GM21619 (cell line): Measurements from ENCODE around the gene RNASE1.
"Not testable (repeated sequence)": the region's sequence is repeated elsewhere in the genome, so short reads cannot be mapped to it uniquely, and the experiment has no call there.

Source experiments
- ATAC-seq: cut with Tn5 transposase; IDR thresholded peaks from one replicate; pipeline ENCODE4 v1.9.1; 2021; ENCODE audit not compliant: unreplicated experiment

RNASE1 gene

GRCh38 chr14:20802341-20803084, at the start of gene RNASE1:
Gene RNASE1, minus strand, starts transcription at chr14:20802844. Its CDS starts 776 bp downstream, at chr14:20802068.
- ATAC-seq, result no peak

DNA sequence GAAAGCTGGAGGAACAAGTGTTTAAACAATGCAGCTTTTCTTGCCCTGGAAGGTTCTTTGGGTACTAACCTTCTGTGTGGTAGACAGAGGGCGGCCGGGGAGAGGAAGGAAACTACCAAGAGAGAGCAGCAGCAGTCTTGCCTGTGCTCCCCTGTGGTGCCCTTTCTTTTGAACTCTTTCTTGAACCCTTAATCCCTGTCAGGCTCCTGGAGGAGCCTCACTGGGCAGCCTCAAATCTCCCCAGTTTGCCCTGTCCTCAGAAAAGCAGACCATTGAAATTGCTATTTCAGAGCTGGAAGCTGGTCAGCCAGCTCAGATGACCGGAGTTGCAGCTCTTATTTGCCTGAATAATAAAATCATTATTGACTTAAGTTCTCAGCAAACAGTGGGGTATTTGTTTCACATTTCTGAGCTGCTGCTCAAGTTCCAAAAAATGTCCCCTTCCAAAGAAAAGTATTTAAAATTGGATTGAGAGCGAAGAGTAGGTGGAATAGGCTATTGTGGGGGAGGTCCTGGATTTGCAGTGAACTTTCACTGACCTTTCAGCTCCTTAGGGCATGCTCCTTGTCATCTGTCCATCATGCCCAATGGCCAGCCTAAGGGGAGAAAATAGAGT, 46.4 kb upstream of the RNASE1 start:
- no peak for ATAC-seq

- no peak for ATAC-seq
Measured at GRCh38 chr14:20848316-20848954, 45.8 kb upstream of the RNASE1 start.

GRCh38 chr14:20846560-20846959, 43.9 kb upstream of the RNASE1 start:
- ATAC-seq, result no peak

DNA sequence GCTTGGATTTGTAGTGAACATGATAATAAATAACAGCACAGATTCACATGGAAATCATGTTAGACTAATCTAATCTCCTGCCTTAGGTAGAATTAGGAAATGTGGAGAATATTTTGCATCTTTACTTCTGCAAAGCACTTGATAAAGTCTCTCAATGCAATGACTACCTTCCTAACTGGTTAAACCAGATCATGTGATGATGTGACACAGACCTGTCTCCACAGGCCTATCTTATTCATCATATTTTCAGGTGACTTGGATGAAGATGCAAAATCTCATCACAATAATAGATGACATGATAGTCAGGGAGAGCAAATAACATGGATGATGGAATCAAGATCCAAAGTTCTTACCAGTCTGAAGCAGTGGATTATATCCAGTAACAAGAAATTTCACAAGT, 38.5 kb upstream of the RNASE1 start:
- ATAC-seq, result no peak

DNA sequence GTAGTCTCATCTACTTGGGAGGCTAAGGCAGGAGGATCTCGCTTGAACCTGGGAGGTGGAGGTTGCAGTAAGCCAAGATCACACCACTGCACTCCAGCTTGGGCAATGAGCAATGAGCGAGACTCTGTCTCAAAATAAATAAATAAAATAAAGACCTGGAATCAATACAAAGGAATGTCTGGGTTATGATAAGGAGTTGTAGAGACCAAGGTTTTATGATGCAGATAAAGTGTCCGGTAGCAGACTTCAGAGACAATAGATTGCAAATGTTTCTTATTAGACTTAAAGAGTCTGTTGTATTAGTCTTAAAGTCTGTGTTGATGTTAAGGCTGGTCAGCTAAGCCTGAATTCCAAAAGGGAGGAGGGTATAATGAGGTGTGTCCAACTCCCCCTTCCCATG, 35.2 kb upstream of the RNASE1 start:
- ATAC-seq, result no peak

GRCh38 chr14:20836668-20837338, 34.2 kb upstream of the RNASE1 start:
- ATAC-seq, result no peak

- ATAC-seq, result no peak
Measured at GRCh38 chr14:20834899-20835298, 32.3 kb upstream of the RNASE1 start.

DNA sequence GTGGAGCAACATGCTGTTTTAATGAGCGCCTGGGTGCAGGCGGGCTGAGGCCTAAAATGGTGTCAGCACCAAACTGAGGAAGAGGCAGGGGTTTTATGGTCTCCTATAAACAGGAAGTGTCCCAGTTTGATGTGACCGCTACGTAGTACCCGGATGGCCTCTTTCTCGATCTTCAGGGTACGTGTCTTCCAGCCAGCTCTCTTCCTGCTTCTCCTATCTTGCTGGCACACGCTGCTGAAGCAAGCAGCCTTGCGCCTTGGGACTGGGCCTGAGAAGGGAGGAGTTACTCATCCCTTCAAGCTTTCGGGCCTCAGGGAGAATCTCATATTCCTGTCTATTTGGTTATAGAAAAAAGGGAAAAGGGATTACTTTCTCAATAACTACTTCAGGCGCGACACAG, 28.2 kb upstream of the RNASE1 start:
- ATAC-seq, result no peak

DNA sequence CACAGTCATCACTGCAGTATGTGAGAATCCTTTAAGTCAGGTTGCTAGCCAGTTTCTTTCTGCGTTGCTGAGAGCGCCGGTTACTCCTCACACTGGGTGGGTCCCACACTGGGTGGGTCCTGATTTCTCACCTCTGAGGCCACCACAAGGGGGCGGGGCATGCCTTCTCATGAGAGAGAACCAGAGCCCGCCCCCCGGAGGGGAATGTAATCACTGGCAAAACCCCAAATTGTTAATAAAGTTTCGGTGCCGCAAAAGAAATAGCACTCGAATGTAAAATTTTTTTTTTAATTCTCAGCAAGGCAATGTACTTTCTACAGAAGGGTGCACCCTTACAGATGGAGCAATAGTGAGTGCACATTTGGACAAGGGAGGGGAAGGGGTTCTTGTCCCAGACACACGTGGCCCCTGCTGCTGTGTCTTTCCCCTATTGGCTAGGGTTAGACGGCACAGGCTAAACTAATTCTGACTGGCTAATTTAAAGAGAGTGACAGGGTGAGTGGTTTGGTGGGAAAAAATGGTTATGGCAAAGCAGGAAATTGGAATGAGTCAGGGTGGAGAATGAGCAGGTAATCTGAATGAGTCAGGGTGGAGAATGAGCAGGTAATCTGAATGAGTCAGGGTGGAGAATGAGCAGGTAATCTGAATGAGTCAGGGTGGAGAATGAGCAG, 25.5 kb upstream of the RNASE1 start:
- not testable (repeated sequence) for ATAC-seq

GRCh38 chr14:20827326-20827725, 24.7 kb upstream of the RNASE1 start:
- ATAC-seq, result no peak

DNA sequence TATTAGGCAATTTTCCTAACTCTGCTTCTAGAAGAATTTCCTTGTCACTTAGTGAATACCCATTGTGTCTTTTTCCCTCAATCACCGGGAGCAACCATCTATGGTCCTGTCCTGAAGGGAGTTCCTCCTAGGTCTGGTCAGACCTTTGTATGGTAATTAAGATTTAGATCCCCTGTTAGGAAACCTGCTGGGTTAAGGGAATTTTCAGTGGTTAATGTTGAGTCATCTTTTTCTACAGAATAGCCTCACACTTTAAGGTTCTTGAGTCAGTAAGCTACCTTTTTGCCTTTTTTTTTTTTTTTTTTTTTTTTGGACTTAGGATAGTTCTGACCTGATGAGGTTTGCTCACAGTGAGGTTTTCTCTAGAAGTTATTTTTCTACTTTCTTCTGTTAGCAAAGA, 24.0 kb upstream of the RNASE1 start:
- not testable (repeated sequence) for ATAC-seq

DNA sequence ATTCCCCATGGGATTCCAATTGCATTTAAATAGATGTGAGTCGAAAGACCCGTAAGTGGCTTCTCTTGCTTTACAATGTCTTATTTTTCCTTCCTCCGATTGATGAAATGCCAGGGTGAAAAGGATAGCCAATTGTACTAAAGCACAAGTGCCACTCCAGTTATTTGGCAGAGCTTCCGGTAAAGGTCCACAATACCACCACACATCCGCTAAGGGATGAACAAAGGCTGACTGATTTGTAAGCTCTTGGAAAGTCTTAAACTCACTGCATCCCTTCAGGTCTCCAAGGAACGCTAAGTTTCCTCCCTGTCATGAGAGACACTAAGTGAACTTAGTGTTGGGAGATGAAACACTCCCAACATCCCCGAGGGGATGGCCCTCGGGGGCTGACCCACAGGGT, 21.2 kb upstream of the RNASE1 start:
- ATAC-seq, result no peak

DNA sequence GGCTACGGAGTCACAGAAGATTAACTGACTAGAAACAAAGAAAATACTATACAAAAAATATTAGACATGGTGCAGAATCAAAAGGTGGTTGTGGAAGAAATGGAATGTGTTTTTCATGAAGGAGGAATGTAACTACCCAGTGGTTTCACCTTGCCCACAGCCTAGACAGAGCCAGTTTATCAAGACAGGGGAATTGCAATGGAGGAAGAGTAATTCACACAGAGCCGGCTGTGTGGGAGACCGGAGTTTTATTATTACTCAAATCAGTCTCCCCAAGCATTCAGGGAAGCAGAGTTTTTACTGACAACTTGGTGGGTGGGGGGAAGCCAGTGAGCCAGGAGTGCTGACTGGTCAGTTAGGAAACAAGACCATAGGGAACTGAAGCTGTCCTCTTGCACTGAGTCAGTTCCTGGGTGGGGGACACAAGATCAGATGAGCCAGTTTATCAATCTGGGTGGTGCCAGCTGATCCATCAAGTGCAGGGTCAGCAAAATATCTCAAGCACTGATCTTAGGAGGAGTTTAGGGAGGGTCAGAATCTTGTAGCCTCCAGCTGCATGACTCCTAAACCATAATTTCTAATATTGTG, 19.0 kb upstream of the RNASE1 start:
- not testable (repeated sequence) for ATAC-seq

DNA sequence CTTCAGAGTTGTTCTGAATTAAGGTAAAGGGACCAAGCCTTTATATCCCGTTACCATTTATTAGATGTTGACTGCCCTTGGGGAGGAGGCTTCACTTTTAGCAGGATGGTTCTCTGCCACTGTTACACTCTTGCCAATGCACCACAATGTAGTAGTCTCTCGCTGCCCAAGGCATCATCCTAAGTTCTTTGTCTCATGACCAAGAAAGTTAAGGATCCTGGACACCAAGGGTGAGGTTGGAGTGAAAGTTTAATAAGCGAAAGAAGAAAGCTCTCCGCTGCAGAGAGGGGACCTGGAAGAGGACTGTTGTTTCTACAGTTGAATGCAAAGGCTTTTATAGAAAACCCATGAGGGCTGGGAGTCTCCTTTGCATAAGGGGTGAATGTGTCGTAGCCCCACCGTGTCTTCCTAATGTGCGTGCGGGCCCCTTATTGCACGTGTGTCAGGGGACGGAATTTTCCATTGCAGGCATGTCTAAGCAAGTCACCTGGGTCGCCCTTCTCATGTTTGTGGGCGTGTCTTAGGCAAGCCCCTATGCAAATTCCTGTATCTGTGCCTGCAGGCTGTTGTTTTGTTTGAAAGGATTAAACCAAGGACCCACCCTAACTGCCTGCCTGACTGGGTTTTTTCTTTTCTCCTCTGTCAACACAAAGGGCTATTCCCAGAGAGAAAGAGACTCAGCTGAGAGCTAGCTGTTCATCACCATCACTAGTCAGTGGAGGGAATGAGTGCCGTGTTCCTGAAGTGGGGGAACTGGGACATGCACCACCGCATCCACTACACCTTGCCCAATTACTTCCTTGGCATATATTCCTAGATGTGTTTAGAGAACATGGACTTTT, 17.6 kb upstream of the RNASE1 start:
- no peak for ATAC-seq

GRCh38 chr14:20818861-20819260, 16.2 kb upstream of the RNASE1 start:
- ATAC-seq, result no peak

- ATAC-seq, result not testable (repeated sequence)
Measured at GRCh38 chr14:20815946-20816345, 13.3 kb upstream of the RNASE1 start.

DNA sequence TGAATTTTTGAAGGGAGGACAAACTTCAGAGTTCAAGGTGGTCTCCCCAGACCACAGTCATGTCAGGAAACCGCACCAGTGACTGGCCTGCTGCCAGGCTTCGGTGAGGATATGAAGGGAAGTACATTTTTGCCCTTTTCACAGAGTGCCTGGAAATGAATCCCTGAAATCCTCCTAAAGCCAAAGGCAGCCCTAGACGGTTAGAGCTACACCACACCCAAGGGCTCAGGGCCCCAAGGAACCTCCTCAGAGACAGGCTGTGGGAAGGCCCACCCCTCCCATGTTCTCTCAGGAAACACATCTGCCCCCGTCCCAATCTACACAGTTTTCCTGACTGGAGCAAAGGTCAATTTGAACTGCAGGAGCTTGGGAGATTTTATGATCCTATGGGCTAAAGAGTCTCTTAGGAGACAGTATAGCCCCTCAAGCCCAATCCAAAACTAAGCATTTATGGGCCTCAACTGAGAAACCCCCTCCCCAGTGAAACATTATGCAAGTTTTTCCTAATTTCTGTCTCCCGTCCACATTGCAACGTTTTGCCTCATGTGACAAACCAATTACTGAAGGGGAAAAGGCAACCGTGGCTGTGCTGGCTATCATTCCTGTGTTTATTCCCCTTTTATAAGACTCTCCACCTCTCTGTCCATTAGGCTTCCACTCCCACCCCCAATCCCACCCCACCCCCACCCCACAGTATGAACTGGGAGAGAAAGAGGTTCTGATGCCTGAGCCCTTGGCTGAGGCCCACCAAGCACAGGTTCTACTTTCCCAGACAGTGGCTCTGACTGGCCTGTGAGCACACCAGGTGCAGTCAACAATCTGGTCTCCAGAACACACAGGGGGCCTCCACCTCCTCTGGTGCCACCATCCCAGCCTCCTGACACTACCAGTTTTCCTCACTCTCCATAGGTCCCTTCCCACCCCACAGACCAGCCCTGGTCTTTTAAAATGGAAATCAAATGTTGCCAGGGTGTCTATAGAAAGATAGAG, 9.6 kb upstream of the RNASE1 start:
- ATAC-seq, result no peak

DNA sequence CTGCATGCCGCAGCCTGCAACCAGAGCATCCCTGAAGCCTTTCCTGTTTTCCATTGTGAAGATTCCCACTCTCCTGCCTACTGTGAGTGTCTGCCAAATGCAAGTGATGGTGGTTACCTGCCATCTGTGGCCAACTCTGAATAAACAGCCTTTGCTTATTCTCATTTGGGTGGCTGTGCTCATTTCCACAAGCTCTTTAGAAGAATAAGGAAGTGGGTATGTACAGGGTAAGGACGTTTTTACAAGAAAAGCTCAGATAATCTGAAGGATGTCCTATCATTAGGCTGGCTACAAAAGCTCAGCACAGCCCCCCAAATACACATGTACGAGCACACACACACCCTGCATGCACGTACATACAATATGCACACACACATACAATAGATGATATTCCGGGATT, 7.3 kb upstream of the RNASE1 start:
- ATAC-seq, result no peak
